Measurements from ENCODE around the gene FIGN.

FIGN gene

GRCh38 chr2:163607630-163608029 is 128.2 kb downstream of the FIGN start:
- DNase-seq: no peak

- no peak for DNase-seq
Measured at GRCh38 chr2:163606878-163607277, 128.9 kb downstream of the FIGN start.

- no peak for DNase-seq
Measured at GRCh38 chr2:163605779-163606178, 130.0 kb downstream of the FIGN start.

GRCh38 chr2:163604941-163605555 is 130.8 kb downstream of the FIGN start:
- DNase-seq: no peak

- DNase-seq: no peak
Measured at GRCh38 chr2:163602196-163602595, 133.6 kb downstream of the FIGN start.

GRCh38 chr2:163601377-163601776 is 134.4 kb downstream of the FIGN start:
- DNase-seq: no peak

GRCh38 chr2:163600801-163601200 is 135.0 kb downstream of the FIGN start:
- DNase-seq: no peak

- DNase-seq: no peak
Measured at GRCh38 chr2:163595028-163595427, 140.8 kb downstream of the FIGN start.

- DNase-seq: no peak
Measured at GRCh38 chr2:163594497-163594896, 141.3 kb downstream of the FIGN start.

- DNase-seq: no peak
Measured at GRCh38 chr2:163593982-163594381, 141.8 kb downstream of the FIGN start.

- no peak for DNase-seq
Measured at GRCh38 chr2:163592954-163593622, 142.7 kb downstream of the FIGN start.

- no peak for DNase-seq
Measured at GRCh38 chr2:163591461-163591860, 144.3 kb downstream of the FIGN start.

GRCh38 chr2:163580757-163581156 is 155.1 kb downstream of the FIGN start:
- DNase-seq: no peak

GRCh38 chr2:163574309-163574708 is 161.5 kb downstream of the FIGN start:
- no peak for DNase-seq

GRCh38 chr2:163573652-163574051 is 162.2 kb downstream of the FIGN start:
- DNase-seq: no peak

GRCh38 chr2:163572850-163573249 is 163.0 kb downstream of the FIGN start:
- no peak for DNase-seq

- no peak for DNase-seq
Measured at GRCh38 chr2:163571423-163572102, 164.2 kb downstream of the FIGN start.

GRCh38 chr2:163570391-163570790 is 165.4 kb downstream of the FIGN start:
- DNase-seq: no peak

GRCh38 chr2:163565192-163565591 is 170.6 kb downstream of the FIGN start:
- DNase-seq: no peak

GRCh38 chr2:163564236-163564635 is 171.6 kb downstream of the FIGN start:
- no peak for DNase-seq

- no peak for DNase-seq
Measured at GRCh38 chr2:163563336-163563735, 172.5 kb downstream of the FIGN start.

GRCh38 chr2:163558251-163559021 is 177.4 kb downstream of the FIGN start:
- DNase-seq: no peak

GRCh38 chr2:163556511-163556910 is 179.3 kb downstream of the FIGN start:
- no peak for DNase-seq

- DNase-seq: no peak
Measured at GRCh38 chr2:163554864-163555263, 180.9 kb downstream of the FIGN start.

Data from bone marrow (tissue), 2 donors.